ENCODE measurements around the gene NR4A2.

The NR4A2 gene

DNA sequence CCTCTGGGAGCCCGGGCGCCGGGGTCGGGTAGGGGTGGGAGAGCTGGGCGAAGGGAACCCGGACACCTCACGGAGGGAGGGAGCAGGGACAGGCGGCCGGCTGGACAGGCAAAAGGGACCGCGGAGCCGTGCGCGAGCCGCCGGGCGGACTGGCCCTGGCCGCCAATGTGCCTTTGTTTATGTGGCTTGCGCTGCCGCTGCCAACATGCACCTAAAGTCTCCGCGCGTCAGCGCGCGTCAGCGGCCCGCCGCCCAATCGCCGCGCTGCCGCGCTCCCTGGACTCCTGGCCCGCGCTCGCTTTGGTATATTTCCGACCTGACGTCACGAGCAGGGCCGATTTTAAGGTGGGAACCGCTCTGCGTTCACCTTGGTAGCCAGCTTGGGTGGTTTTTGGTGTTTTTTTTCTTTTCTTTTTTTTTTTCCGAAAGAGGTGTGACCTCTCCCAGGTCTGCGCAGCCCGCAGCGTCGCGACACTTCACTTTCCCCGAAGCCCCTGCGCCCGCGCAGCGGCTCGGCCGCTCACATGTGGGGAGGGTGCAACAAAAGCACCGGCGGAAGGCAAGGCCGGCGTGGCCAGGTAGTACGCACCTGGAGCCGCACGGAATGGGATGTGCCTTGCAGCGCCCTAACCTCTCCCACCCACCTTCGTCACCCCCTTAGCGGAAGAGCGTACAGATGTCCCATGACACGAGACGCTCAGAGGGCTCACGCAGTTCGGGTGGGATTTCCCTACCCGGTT, at the start of gene NR4A2:
Gene NR4A2 (minus strand): TSS at position 188 of the 740 bp plus-strand sequence. CDS start 2,535 bp downstream, outside the sequence.
- Histone ChIP-seq H3K9me3 (ENCODE audit: low read length) (no peaks in the 10 kb centered on the region), H3K36me3 (ENCODE audit: insufficient read depth, low read length) (peaks cover under 1% of the 10 kb centered on the region), H3K27ac (ENCODE audit: low read depth, low read length) (peak within 1 kb of the TSS; percentile 81), H3K27me3 (ENCODE audit: control insufficient read depth in 1 of 2, insufficient read depth in 2 of 2, low read length in 2 of 2) (peaks cover 8 to 25% of the 10 kb centered on the region in 2 donors), H3K4me3 (ENCODE audit: low read depth in 1 of 2, low read length in 2 of 2) (peak within 1 kb of the TSS; percentile 74 to 91), H3K9ac (ENCODE audit: low read length) (peak within 1 kb of the TSS; percentile 88), H3K4me1 (ENCODE audit: insufficient read depth, low read length) (peaks cover 5% of the 10 kb centered on the region)

DNA sequence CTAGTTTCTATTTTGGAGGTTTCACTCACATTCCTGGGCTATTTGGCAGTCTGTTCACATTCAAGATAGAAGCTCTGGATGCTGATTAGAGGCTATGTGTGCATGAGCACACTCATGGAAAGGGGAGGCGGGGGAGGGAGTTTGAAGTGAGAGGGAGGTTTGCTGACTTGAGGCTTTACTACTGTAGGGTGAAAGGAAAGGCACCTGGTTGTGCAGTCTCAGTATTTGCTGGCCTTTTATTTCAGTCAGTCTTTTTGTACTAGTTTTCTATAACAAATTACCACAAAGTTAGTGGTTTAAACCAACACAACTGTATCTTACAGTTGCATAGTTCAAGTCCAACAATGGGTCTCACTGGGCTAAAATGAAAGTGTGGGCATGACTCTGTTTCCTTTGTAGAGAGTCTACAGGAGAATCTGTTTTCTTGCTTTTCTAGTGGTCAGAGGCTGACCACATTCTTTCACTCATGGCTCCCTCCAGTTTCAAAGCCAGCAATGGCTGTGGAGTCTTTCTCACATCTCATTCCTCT, 47.7 kb upstream of the NR4A2 start:
- Histone ChIP-seq H3K27me3 (ENCODE audit: control insufficient read depth in 1 of 2, insufficient read depth in 2 of 2, low read length in 2 of 2) (no peaks in the 10 kb centered on the region), H3K4me1 (ENCODE audit: insufficient read depth, low read length) (no peaks in the 10 kb centered on the region), H3K9me3 (ENCODE audit: low read length) (no peaks in the 10 kb centered on the region), H3K36me3 (ENCODE audit: insufficient read depth, low read length) (no peaks in the 10 kb centered on the region), H3K4me3 (ENCODE audit: low read depth in 1 of 2, low read length in 2 of 2) (no peak overlapping the region), H3K9ac (ENCODE audit: low read length) (no peak overlapping the region), H3K27ac (ENCODE audit: low read depth, low read length) (no peak overlapping the region)

GRCh38 chr2:156379714-156380113, 47.2 kb upstream of the NR4A2 start:
- H3K27me3 ChIP-seq (ENCODE audit: control insufficient read depth in 1 of 2, insufficient read depth in 2 of 2, low read length in 2 of 2), result no peaks in the 10 kb centered on the region

GRCh38 chr2:156379071-156379470, 46.5 kb upstream of the NR4A2 start:
- H3K36me3 ChIP-seq (ENCODE audit: insufficient read depth, low read length), result no peaks in the 10 kb centered on the region
- H3K27ac ChIP-seq (ENCODE audit: low read depth, low read length), result no peak overlapping the region
- no peak overlapping the region for H3K4me3 ChIP-seq (ENCODE audit: low read depth in 1 of 2, low read length in 2 of 2)
- H3K27me3 ChIP-seq (ENCODE audit: control insufficient read depth in 1 of 2, insufficient read depth in 2 of 2, low read length in 2 of 2), result no peaks in the 10 kb centered on the region
- H3K9ac ChIP-seq (ENCODE audit: low read length), result no peak overlapping the region
- no peaks in the 10 kb centered on the region for H3K9me3 ChIP-seq (ENCODE audit: low read length)
- H3K4me1 ChIP-seq (ENCODE audit: insufficient read depth, low read length), result no peaks in the 10 kb centered on the region

More at GRCh38 chr2:156379714-156380113, 47.2 kb upstream of the NR4A2 start:
- no peak overlapping the region for H3K4me3 ChIP-seq (ENCODE audit: low read depth in 1 of 2, low read length in 2 of 2)
- H3K9me3 ChIP-seq (ENCODE audit: low read length), result no peaks in the 10 kb centered on the region
- H3K9ac ChIP-seq (ENCODE audit: low read length), result no peak overlapping the region
- H3K36me3 ChIP-seq (ENCODE audit: insufficient read depth, low read length), result no peaks in the 10 kb centered on the region
- no peaks in the 10 kb centered on the region for H3K4me1 ChIP-seq (ENCODE audit: insufficient read depth, low read length)
- H3K27ac ChIP-seq (ENCODE audit: low read depth, low read length), result no peak overlapping the region

GRCh38 chr2:156366753-156367152, 34.2 kb upstream of the NR4A2 start:
- no peak overlapping the region for H3K27ac ChIP-seq (ENCODE audit: low read depth, low read length)
- H3K27me3 ChIP-seq (ENCODE audit: control insufficient read depth in 1 of 2, insufficient read depth in 2 of 2, low read length in 2 of 2), result no peaks in the 10 kb centered on the region
- no peaks in the 10 kb centered on the region for H3K4me1 ChIP-seq (ENCODE audit: insufficient read depth, low read length)
- no peaks in the 10 kb centered on the region for H3K9me3 ChIP-seq (ENCODE audit: low read length)
- no peak overlapping the region for H3K9ac ChIP-seq (ENCODE audit: low read length)
- H3K36me3 ChIP-seq (ENCODE audit: insufficient read depth, low read length), result no peaks in the 10 kb centered on the region
- H3K4me3 ChIP-seq (ENCODE audit: low read depth in 1 of 2, low read length in 2 of 2), result no peak overlapping the region

DNA sequence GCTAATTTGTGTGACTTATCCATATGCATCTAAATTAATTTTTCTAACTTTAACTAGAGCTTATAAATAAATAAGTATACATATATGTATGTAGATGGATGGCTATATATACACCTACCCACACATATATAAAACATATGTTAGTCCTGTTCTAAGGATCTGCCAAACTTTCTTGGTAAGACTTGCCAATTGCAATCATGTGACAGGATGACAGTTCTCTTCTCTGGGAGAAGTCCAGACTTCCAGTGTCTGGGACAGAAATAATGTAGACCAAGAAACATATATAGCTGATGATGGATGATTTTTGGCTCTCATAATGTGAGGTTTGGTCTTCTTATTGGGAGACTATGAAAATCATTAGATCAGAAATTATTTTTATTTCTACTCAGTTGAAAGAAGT, 30.6 kb upstream of the NR4A2 start:
- Histone ChIP-seq H3K4me1 (ENCODE audit: insufficient read depth, low read length) (no peaks in the 10 kb centered on the region), H3K4me3 (ENCODE audit: low read depth in 1 of 2, low read length in 2 of 2) (no peak overlapping the region), H3K27ac (ENCODE audit: low read depth, low read length) (no peak overlapping the region), H3K36me3 (ENCODE audit: insufficient read depth, low read length) (no peaks in the 10 kb centered on the region), H3K9ac (ENCODE audit: low read length) (no peak overlapping the region), H3K27me3 (ENCODE audit: control insufficient read depth in 1 of 2, insufficient read depth in 2 of 2, low read length in 2 of 2) (no peaks in the 10 kb centered on the region), H3K9me3 (ENCODE audit: low read length) (no peaks in the 10 kb centered on the region)

GRCh38 chr2:156356014-156356754, 23.7 kb upstream of the NR4A2 start:
- Histone ChIP-seq H3K9me3 (ENCODE audit: low read length) (no peaks in the 10 kb centered on the region), H3K4me1 (ENCODE audit: insufficient read depth, low read length) (no peaks in the 10 kb centered on the region), H3K4me3 (ENCODE audit: low read depth in 1 of 2, low read length in 2 of 2) (no peak overlapping the region), H3K27ac (ENCODE audit: low read depth, low read length) (no peak overlapping the region), H3K27me3 (ENCODE audit: control insufficient read depth in 1 of 2, insufficient read depth in 2 of 2, low read length in 2 of 2) (no peaks in the 10 kb centered on the region), H3K36me3 (ENCODE audit: insufficient read depth, low read length) (no peaks in the 10 kb centered on the region), H3K9ac (ENCODE audit: low read length) (no peak overlapping the region)

GRCh38 chr2:156352911-156353310, 20.4 kb upstream of the NR4A2 start:
- H3K9ac ChIP-seq (ENCODE audit: low read length), result no peak overlapping the region
- no peaks in the 10 kb centered on the region for H3K27me3 ChIP-seq (ENCODE audit: control insufficient read depth in 1 of 2, insufficient read depth in 2 of 2, low read length in 2 of 2)
- no peaks in the 10 kb centered on the region for H3K4me1 ChIP-seq (ENCODE audit: insufficient read depth, low read length)
- no peaks in the 10 kb centered on the region for H3K9me3 ChIP-seq (ENCODE audit: low read length)
- no peaks in the 10 kb centered on the region for H3K36me3 ChIP-seq (ENCODE audit: insufficient read depth, low read length)
- H3K4me3 ChIP-seq (ENCODE audit: low read depth in 1 of 2, low read length in 2 of 2), result no peak overlapping the region
- H3K27ac ChIP-seq (ENCODE audit: low read depth, low read length), result no peak overlapping the region

- Histone ChIP-seq H3K4me1 (ENCODE audit: insufficient read depth, low read length) (no peaks in the 10 kb centered on the region), H3K9ac (ENCODE audit: low read length) (no peak overlapping the region), H3K9me3 (ENCODE audit: low read length) (no peaks in the 10 kb centered on the region), H3K27me3 (ENCODE audit: control insufficient read depth in 1 of 2, insufficient read depth in 2 of 2, low read length in 2 of 2) (no peaks in the 10 kb centered on the region), H3K27ac (ENCODE audit: low read depth, low read length) (no peak overlapping the region), H3K4me3 (ENCODE audit: low read depth in 1 of 2, low read length in 2 of 2) (no peak overlapping the region), H3K36me3 (ENCODE audit: insufficient read depth, low read length) (no peaks in the 10 kb centered on the region)
Measured at GRCh38 chr2:156350374-156351142, 18.0 kb upstream of the NR4A2 start.

GRCh38 chr2:156349605-156350004, 17.1 kb upstream of the NR4A2 start:
- Histone ChIP-seq H3K27me3 (ENCODE audit: control insufficient read depth in 1 of 2, insufficient read depth in 2 of 2, low read length in 2 of 2) (no peaks in the 10 kb centered on the region), H3K27ac (ENCODE audit: low read depth, low read length) (no peak overlapping the region), H3K9me3 (ENCODE audit: low read length) (no peaks in the 10 kb centered on the region), H3K9ac (ENCODE audit: low read length) (no peak overlapping the region), H3K36me3 (ENCODE audit: insufficient read depth, low read length) (no peaks in the 10 kb centered on the region), H3K4me3 (ENCODE audit: low read depth in 1 of 2, low read length in 2 of 2) (no peak overlapping the region), H3K4me1 (ENCODE audit: insufficient read depth, low read length) (no peaks in the 10 kb centered on the region)

DNA sequence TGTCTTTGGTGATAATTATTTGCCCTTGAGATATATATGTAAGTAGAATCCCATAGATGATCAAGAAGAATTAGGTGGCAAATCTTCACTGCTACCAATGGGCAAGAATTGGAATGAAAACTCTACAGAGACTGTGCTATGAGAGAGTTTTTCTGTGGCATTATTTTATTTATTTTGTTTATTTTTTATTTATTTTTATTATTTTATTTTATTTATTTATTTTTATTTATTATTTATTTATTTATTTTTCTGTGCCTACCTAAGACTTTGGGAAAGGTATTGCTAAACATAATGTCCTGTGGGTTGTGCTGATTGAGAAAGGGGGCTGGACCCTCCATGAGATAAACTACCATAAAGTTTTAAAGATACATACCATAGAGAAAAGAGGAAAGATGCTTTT, 16.6 kb upstream of the NR4A2 start:
- no peaks in the 10 kb centered on the region for H3K4me1 ChIP-seq (ENCODE audit: insufficient read depth, low read length)

More for the DNA sequence above, 16.6 kb upstream of the NR4A2 start:
- no peak overlapping the region for H3K9ac ChIP-seq (ENCODE audit: low read length)
- no peaks in the 10 kb centered on the region for H3K27me3 ChIP-seq (ENCODE audit: control insufficient read depth in 1 of 2, insufficient read depth in 2 of 2, low read length in 2 of 2)
- H3K27ac ChIP-seq (ENCODE audit: low read depth, low read length), result no peak overlapping the region
- no peak overlapping the region for H3K4me3 ChIP-seq (ENCODE audit: low read depth in 1 of 2, low read length in 2 of 2)
- H3K36me3 ChIP-seq (ENCODE audit: insufficient read depth, low read length), result no peaks in the 10 kb centered on the region
- H3K9me3 ChIP-seq (ENCODE audit: low read length), result no peaks in the 10 kb centered on the region
